ENCODE results near the gene MRTFA.

DNA sequence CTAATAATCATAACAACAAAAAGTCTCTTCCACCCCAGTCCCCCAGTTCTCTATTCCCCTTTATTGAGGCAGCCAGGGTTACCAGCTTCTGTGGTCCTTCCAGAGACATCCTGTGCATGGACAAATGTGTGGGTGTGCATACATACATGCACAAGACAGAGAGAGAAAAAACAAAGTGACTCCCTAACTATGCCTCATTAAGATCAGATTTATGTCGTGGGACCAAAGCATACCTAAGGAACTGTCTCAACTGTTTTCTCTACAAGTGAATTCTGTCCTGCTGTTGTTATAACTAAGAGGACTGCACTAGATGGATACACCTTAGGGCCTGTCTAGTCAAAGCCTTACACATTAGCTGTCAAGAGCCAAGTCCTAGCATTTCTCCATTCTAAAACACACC, 106.7 kb downstream of the MRTFA start:
- TF ChIP-seq CTCF (IDR thresholded peaks at IDR 0.05) (no peak), EZH2 (IDR thresholded peaks at IDR 0.05) (no peak)
